Measurements from ENCODE around the gene SEMA3C. TPM values are rescaled to one million over a fixed set of nuclear protein-coding genes. Genes with fewer than 3 reads are reported as not detected.

SEMA3C gene
- total RNA-seq, 1 donor from 2014 or later, result 148 TPM

DNA sequence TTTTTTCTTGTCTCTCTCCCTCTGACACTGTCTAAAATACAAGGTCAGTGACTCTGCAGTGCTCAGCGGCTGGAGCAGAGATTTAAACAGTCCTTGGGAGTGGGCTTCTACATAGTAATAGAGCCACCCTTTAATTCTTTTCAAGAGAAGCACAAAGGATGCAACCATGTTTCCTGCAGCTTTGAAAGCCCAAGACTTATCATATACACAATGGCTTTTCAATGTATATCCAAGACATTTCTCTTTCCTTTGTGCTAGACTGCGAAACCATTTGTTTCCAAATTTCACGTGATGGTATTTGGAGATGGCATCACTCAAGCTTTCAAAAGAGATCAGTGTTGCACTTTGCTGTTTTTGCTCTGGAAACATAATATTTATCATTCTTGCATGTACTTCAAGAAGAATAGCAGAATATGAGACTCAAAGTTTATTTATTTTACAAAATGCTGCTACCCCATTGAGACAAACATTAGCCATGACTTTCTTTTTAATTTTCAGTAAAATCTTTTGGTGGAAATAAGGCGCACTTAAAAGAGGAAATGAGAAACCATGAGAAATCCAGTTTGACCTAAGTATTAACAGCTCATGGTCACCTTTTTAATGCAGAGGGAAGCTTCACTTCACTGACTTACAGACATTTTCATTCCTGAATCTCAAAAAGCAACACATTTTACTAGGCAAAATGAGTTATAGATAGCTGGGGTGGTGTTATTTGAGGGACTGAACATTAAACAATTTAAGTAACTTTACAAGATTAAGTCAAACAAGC is 76.6 kb downstream of the SEMA3C start:
- Mint-ChIP-seq H3K4me3 (ENCODE audit: unreplicated experiment) (no peak overlapping the region), H3K27ac (ENCODE audit: unreplicated experiment) (no peak overlapping the region), H3K27me3 (ENCODE audit: low read depth, unreplicated experiment) (no peaks in the 10 kb centered on the region), H3K9me3 (ENCODE audit: unreplicated experiment) (no peaks in the 10 kb centered on the region), H3K4me1 (ENCODE audit: low read depth, unreplicated experiment) (peaks cover 57% of the 10 kb centered on the region), H3K36me3 (ENCODE audit: low read depth, unreplicated experiment) (peaks cover 6% of the 10 kb centered on the region)
- FAIRE-seq (no peak), DNase-seq (ENCODE audit: low read depth) (no peak)
- Histone ChIP-seq H3K9ac (ENCODE audit: low read length) (no peak overlapping the region), H3K79me2 (ENCODE audit: insufficient read depth, low read length) (peaks cover 30% of the 10 kb centered on the region), H4K20me1 (ENCODE audit: insufficient read depth, low read length) (peaks cover 2% of the 10 kb centered on the region), H3K36me3 (ENCODE audit: insufficient read depth, low read length) (no peaks in the 10 kb centered on the region), H3K4me3 (ENCODE audit: insufficient read depth, low read depth, low read length) (no peak overlapping the region), H3K4me2 (ENCODE audit: low read length) (peak overlapping the region; percentile 7), H3K4me1 (ENCODE audit: insufficient read depth, low read length) (peaks cover 16% of the 10 kb centered on the region), H3K9me3 (ENCODE audit: insufficient read depth, low read depth, low read length) (no peaks in the 10 kb centered on the region), H2AFZ (ENCODE audit: low read depth, low read length) (no peak overlapping the region), H3K27me3 (ENCODE audit: insufficient read depth, low read length) (no peaks in the 10 kb centered on the region), H3K27ac (ENCODE audit: low read depth, low read length) (no peak overlapping the region)
- TF ChIP-seq EZH2 (IDR thresholded peaks at IDR 0.05; ENCODE audit: insufficient read depth, low read length), result no peak
- no peak for TF ChIP-seq CTCF (IDR thresholded peaks at IDR 0.05; ENCODE audit: insufficient read depth, low read depth, low read length)

DNA sequence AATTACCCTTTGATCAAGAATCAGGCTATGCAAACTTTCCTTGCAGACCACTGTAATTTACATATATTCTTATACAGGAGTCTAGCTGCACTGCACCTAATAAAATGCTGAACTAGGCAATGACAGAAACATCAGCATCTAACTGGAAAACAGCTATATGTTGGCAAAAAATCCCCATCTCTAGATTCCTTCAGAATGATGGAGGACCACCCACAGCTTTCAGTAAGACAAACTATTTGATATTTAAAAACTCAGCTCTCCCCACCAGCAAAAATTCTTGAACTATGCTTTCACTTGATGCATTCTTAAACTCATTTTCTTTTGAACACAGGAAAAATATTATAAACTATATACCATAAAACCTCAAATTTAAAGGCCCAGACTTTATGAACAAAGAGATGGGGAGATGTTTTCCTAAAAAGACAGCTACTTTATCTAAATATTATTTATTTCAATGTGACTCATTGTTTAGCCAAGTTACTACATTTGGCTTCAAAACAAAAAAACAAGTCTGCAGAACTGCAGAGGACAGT is 77.4 kb downstream of the SEMA3C start:
- DNase-seq (ENCODE audit: low read depth) (no peak), FAIRE-seq (no peak)
- no peak for TF ChIP-seq EZH2 (IDR thresholded peaks at IDR 0.05; ENCODE audit: insufficient read depth, low read length)
- no peak for TF ChIP-seq CTCF (IDR thresholded peaks at IDR 0.05; ENCODE audit: insufficient read depth, low read depth, low read length)
- Histone ChIP-seq H3K4me2 (ENCODE audit: low read length) (peak overlapping the region; percentile 10), H3K9me3 (ENCODE audit: insufficient read depth, low read depth, low read length) (no peaks in the 10 kb centered on the region), H3K4me1 (ENCODE audit: insufficient read depth, low read length) (peaks cover 16% of the 10 kb centered on the region), H4K20me1 (ENCODE audit: insufficient read depth, low read length) (peaks cover 2% of the 10 kb centered on the region), H3K4me3 (ENCODE audit: insufficient read depth, low read depth, low read length) (no peak overlapping the region), H3K79me2 (ENCODE audit: insufficient read depth, low read length) (peaks cover 30% of the 10 kb centered on the region), H3K36me3 (ENCODE audit: insufficient read depth, low read length) (no peaks in the 10 kb centered on the region), H3K9ac (ENCODE audit: low read length) (no peak overlapping the region), H3K27me3 (ENCODE audit: insufficient read depth, low read length) (no peaks in the 10 kb centered on the region), H3K27ac (ENCODE audit: low read depth, low read length) (no peak overlapping the region), H2AFZ (ENCODE audit: low read depth, low read length) (no peak overlapping the region)
- Mint-ChIP-seq H3K9me3 (ENCODE audit: unreplicated experiment) (no peaks in the 10 kb centered on the region), H3K27me3 (ENCODE audit: low read depth, unreplicated experiment) (no peaks in the 10 kb centered on the region), H3K4me3 (ENCODE audit: unreplicated experiment) (no peak overlapping the region), H3K36me3 (ENCODE audit: low read depth, unreplicated experiment) (peaks cover 6% of the 10 kb centered on the region), H3K27ac (ENCODE audit: unreplicated experiment) (no peak overlapping the region), H3K4me1 (ENCODE audit: low read depth, unreplicated experiment) (peaks cover 53% of the 10 kb centered on the region)

DNA sequence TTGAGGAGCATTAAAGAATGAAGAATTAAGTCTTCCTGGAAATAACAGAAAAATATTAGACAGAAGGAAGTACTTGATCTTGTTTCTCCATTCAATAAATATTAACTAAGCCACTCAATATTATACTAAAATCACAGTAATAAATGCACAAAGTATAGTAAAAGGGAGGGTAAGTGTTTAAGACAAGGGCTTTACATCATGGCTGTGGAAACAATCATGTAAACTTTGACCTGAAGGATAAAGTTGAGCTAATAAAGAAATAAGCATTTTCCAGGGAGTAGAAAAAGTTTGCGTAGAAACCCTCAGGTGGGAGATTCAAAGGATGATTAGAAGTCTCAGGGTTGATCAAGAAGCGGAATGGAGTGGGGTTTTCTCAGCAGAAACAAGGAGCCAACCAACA is 78.2 kb downstream of the SEMA3C start:
- Mint-ChIP-seq H3K4me3 (ENCODE audit: unreplicated experiment) (no peak overlapping the region), H3K9me3 (ENCODE audit: unreplicated experiment) (no peaks in the 10 kb centered on the region), H3K4me1 (ENCODE audit: low read depth, unreplicated experiment) (peaks cover 48% of the 10 kb centered on the region), H3K36me3 (ENCODE audit: low read depth, unreplicated experiment) (peaks cover 10% of the 10 kb centered on the region), H3K27ac (ENCODE audit: unreplicated experiment) (no peak overlapping the region), H3K27me3 (ENCODE audit: low read depth, unreplicated experiment) (no peaks in the 10 kb centered on the region)
- Histone ChIP-seq H3K27ac (ENCODE audit: low read depth, low read length) (no peak overlapping the region), H3K36me3 (ENCODE audit: insufficient read depth, low read length) (no peaks in the 10 kb centered on the region), H3K4me2 (ENCODE audit: low read length) (no peak overlapping the region), H3K4me3 (ENCODE audit: insufficient read depth, low read depth, low read length) (no peak overlapping the region), H3K4me1 (ENCODE audit: insufficient read depth, low read length) (peaks cover 16% of the 10 kb centered on the region), H3K9me3 (ENCODE audit: insufficient read depth, low read depth, low read length) (no peaks in the 10 kb centered on the region), H3K9ac (ENCODE audit: low read length) (no peak overlapping the region), H4K20me1 (ENCODE audit: insufficient read depth, low read length) (peaks cover 2% of the 10 kb centered on the region), H2AFZ (ENCODE audit: low read depth, low read length) (no peak overlapping the region), H3K79me2 (ENCODE audit: insufficient read depth, low read length) (peaks cover 24% of the 10 kb centered on the region), H3K27me3 (ENCODE audit: insufficient read depth, low read length) (no peaks in the 10 kb centered on the region)
- FAIRE-seq, result no peak
- DNase-seq (ENCODE audit: low read depth), result no peak
- TF ChIP-seq CTCF (IDR thresholded peaks at IDR 0.05; ENCODE audit: insufficient read depth, low read depth, low read length) (no peak), EZH2 (IDR thresholded peaks at IDR 0.05; ENCODE audit: insufficient read depth, low read length) (no peak)
